IMR-90 (cell line): ENCODE measurements around the gene POLR2E.

Source experiments
- BHLHE40 ChIP-seq: fragments of 150-350 bp; IDR thresholded peaks from 2 replicates; pipeline ENCODE4 v1.6.1; 2016; ENCODE audit warnings: mild to moderate bottlenecking, low read depth, low read length
- CEBPB ChIP-seq: IDR thresholded peaks from 2 replicates; pipeline ENCODE4 v1.6.1; 2012; ENCODE audit warnings: low read depth, low read length, improper control_type of control experiment
- CTCF ChIP-seq: conservative IDR thresholded peaks from 2 replicates; pipeline ENCODE4 v1.5.1; 2012; ENCODE audit warnings: mild to moderate bottlenecking, low read depth, low read length, improper control_type of control experiment
- ELK1 ChIP-seq: fragments of 150-350 bp; IDR thresholded peaks from 2 replicates; pipeline ENCODE4 v1.6.1; 2016; ENCODE audit warnings: low read depth, mild to moderate bottlenecking, low read length, moderate library complexity, borderline replicate concordance
- MAFK ChIP-seq: IDR thresholded peaks from 2 replicates; pipeline ENCODE4 v1.6.1; 2012; ENCODE audit warnings: low read depth, low read length, improper control_type of control experiment
- MXI1 ChIP-seq: IDR thresholded peaks from 2 replicates; pipeline ENCODE4 v1.6.1; 2012; ENCODE audit warnings: low read depth, mild to moderate bottlenecking, low read length, moderate library complexity, borderline replicate concordance
- NFE2L2 ChIP-seq: fragments of 150-350 bp; IDR thresholded peaks from 2 replicates; pipeline ENCODE4 v1.6.1; 2016; ENCODE audit warnings: low read depth, mild to moderate bottlenecking, low read length
- POLR2A ChIP-seq: IDR thresholded peaks from 2 replicates; pipeline ENCODE4 v1.6.1; 2012; ENCODE audit warnings: mild to moderate bottlenecking, low read depth, low read length
- RAD21 ChIP-seq: IDR thresholded peaks from 2 replicates; pipeline ENCODE4 v1.6.1; 2012; ENCODE audit warnings: low read length, improper control_type of control experiment
- RCOR1 ChIP-seq: IDR thresholded peaks from 2 replicates; pipeline ENCODE4 v1.6.1; 2012; ENCODE audit warnings: mild to moderate bottlenecking, low read length, improper control_type of control experiment; ENCODE audit not compliant: insufficient replicate concordance
- RFX5 ChIP-seq: IDR thresholded peaks from 2 replicates; pipeline ENCODE4 v1.8.0; 2012; ENCODE audit warnings: low read depth, mild to moderate bottlenecking, low read length, moderate library complexity
- USF2 ChIP-seq: fragments of 150-350 bp; IDR thresholded peaks from 2 replicates; pipeline ENCODE4 v1.6.1; 2017; ENCODE audit warnings: mild to moderate bottlenecking, antibody characterized with exemption, low read length, low read depth

GRCh38 chr19:1054102-1055027, 40.8 kb downstream of the POLR2E start:
- no peak for TF ChIP-seq RFX5
- no peak for TF ChIP-seq CTCF
- no peak for TF ChIP-seq POLR2A
- TF ChIP-seq RCOR1 = no peak
- TF ChIP-seq USF2 = no peak
- TF ChIP-seq MXI1 = no peak
- no peak for TF ChIP-seq CEBPB
- TF ChIP-seq NFE2L2 = no peak
- no peak for TF ChIP-seq ELK1
- no peak for TF ChIP-seq MAFK
- no peak for TF ChIP-seq RAD21
- no peak for TF ChIP-seq BHLHE40
